Measurements from ENCODE around the gene SLC39A6. TPM values are rescaled to one million over a fixed set of nuclear protein-coding genes. Genes with fewer than 3 reads are reported as not detected.
"Not testable (repeated sequence)": the region's sequence is repeated elsewhere in the genome, so short reads cannot be mapped to it uniquely, and the experiment has no call there.

SLC39A6 gene
- total and polyA plus RNA-seq, 11 donors: 2.4 to 28.8 (median 15.2) TPM

GRCh38 chr18:36176177-36176584, 47.0 kb upstream of the SLC39A6 start:
- no peaks in the 10 kb centered on the region for H3K9me3 ChIP-seq
- H3K27ac ChIP-seq: no peak overlapping the region
- ATAC-seq (no peak), DNase-seq (no peak)
- no peak overlapping the region for H3K4me3 ChIP-seq
- intact Hi-C loops (cut with DNase I): no loop called here
- no peaks in the 10 kb centered on the region for H3K27me3 ChIP-seq
- WGBS, 4 donors: 83 to 100% (median 97%) methylated on average over 2 of the region's 2 CpGs
- peaks cover 0 to 15% (median 11%) of the 10 kb centered on the region in 12 donors for H3K4me1 ChIP-seq
- peaks cover 0 to 67% (median 59%) of the 10 kb centered on the region in 9 donors for H3K36me3 ChIP-seq
- TF ChIP-seq, protein P1, sequence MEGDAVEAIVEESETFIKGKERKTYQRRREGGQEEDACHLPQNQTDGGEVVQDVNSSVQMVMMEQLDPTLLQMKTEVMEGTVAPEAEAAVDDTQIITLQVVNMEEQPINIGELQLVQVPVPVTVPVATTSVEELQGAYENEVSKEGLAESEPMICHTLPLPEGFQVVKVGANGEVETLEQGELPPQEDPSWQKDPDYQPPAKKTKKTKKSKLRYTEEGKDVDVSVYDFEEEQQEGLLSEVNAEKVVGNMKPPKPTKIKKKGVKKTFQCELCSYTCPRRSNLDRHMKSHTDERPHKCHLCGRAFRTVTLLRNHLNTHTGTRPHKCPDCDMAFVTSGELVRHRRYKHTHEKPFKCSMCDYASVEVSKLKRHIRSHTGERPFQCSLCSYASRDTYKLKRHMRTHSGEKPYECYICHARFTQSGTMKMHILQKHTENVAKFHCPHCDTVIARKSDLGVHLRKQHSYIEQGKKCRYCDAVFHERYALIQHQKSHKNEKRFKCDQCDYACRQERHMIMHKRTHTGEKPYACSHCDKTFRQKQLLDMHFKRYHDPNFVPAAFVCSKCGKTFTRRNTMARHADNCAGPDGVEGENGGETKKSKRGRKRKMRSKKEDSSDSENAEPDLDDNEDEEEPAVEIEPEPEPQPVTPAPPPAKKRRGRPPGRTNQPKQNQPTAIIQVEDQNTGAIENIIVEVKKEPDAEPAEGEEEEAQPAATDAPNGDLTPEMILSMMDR (IDR thresholded peaks at IDR 0.05): no peak
- TF ChIP-seq POLR2A (IDR thresholded peaks at IDR 0.05): no peak

DNA sequence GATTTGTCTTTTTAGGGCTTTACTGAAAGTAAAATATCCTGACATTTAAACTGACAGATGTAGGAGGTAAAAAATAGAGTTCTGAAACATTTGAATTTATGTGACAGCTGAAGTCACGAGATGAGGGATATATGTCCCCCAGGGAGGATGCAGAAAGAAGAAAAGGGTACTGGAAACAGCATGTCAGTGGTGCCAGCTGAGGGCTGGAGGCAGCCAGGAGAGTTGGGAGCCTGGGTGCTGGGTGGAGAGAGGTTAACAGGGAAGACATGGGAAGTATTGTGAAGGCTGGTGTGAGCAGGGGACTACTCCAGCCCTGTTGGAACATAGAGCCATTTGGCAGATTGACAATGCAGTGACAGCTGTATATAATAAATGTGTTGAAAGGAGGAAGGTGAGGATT, 46.3 kb upstream of the SLC39A6 start:
- DNase-seq: no peak
- Histone ChIP-seq H3K4me1 (peaks cover 0 to 13% (median 11%) of the 10 kb centered on the region in 12 donors), H3K9me3 (no peaks in the 10 kb centered on the region), H3K27ac (no peak overlapping the region), H3K4me3 (no peak overlapping the region), H3K27me3 (no peaks in the 10 kb centered on the region), H3K36me3 (peaks cover 0 to 74% (median 66%) of the 10 kb centered on the region in 9 donors)
- no peak for ATAC-seq
- intact Hi-C loops (cut with DNase I): no loop called here
- WGBS, 4 donors: 77 to 85% (median 82%) methylated on average over 1 of the region's 1 CpG
- no peak for TF ChIP-seq POLR2A (IDR thresholded peaks at IDR 0.05)
- TF ChIP-seq, protein P1 (IDR thresholded peaks at IDR 0.05): no peak

- H3K36me3 ChIP-seq: peaks cover 0 to 100% (median 95%) of the 10 kb centered on the region in 9 donors
- no peaks in the 10 kb centered on the region for H3K4me1 ChIP-seq
- H3K27me3 ChIP-seq: no peaks in the 10 kb centered on the region
- DNase-seq: no peak
- intact Hi-C loops (cut with DNase I): loop anchor here in 1 of 10 donors (5.0 kb wide), 1 partner anchor 102 kb away; no protein-coding TSS in a partner anchor
- no peak overlapping the region for H3K4me3 ChIP-seq
- 60 to 82% (median 73%) methylated on average over 5 of the region's 5 CpGs for WGBS, 4 donors
- H3K27ac ChIP-seq: no peak overlapping the region
- no peak for TF ChIP-seq POLR2A (IDR thresholded peaks at IDR 0.05)
- TF ChIP-seq, protein P1 (IDR thresholded peaks at IDR 0.05): no peak
- no peaks in the 10 kb centered on the region for H3K9me3 ChIP-seq
- ATAC-seq: no peak
Measured at GRCh38 chr18:36169938-36170337, 40.8 kb upstream of the SLC39A6 start.

- H3K4me1 ChIP-seq; ATAC-seq; H3K27ac ChIP-seq; H3K27me3 ChIP-seq; H3K4me3 ChIP-seq; intact Hi-C loops (cut with DNase I); DNase-seq; H3K9me3 ChIP-seq: not testable (repeated sequence)
- 88 to 95% (median 91%) methylated on average over 3 of the region's 3 CpGs for WGBS, 4 donors
- H3K36me3 ChIP-seq: peaks cover 0 to 100% (median 93%) of the 10 kb centered on the region in 9 donors
Measured at GRCh38 chr18:36168296-36168695, 39.2 kb upstream of the SLC39A6 start.

- Histone ChIP-seq H3K36me3 (peaks cover 0 to 99% (median 93%) of the 10 kb centered on the region in 9 donors), H3K4me1 (no peaks in the 10 kb centered on the region), H3K27ac (no peak overlapping the region), H3K4me3 (no peak overlapping the region), H3K9me3 (no peaks in the 10 kb centered on the region), H3K27me3 (no peaks in the 10 kb centered on the region)
- intact Hi-C loops (cut with DNase I): no loop called here
- DNase-seq (no peak), ATAC-seq (no peak)
- TF ChIP-seq, protein P1 (IDR thresholded peaks at IDR 0.05): no peak
- no peak for TF ChIP-seq POLR2A (IDR thresholded peaks at IDR 0.05)
- WGBS, 4 donors: 93 to 99% (median 98%) methylated on average over 3 of the region's 3 CpGs
Measured at GRCh38 chr18:36167692-36168218, 38.6 kb upstream of the SLC39A6 start.

Data from heart left ventricle (tissue), 16 donors.